ENCODE measurements around the gene CMTM1.

The CMTM1 gene

GRCh38 chr16:66521252-66521713 lies 45.0 kb upstream of the CMTM1 start:
- no peak for DNase-seq (ENCODE audit: extremely low read depth, low read depth)

GRCh38 chr16:66521951-66522771 lies 44.1 kb upstream of the CMTM1 start:
- no peak for TF ChIP-seq CTCF (IDR thresholded peaks at IDR 0.05; ENCODE audit: low read depth, low read length)
- no peak for DNase-seq (ENCODE audit: extremely low read depth, low read depth)

More at GRCh38 chr16:66521252-66521713, 45.0 kb upstream of the CMTM1 start:
- no peak for TF ChIP-seq CTCF (IDR thresholded peaks at IDR 0.05; ENCODE audit: low read depth, low read length)

GRCh38 chr16:66522816-66523590 lies 43.2 kb upstream of the CMTM1 start:
- no peak for TF ChIP-seq CTCF (IDR thresholded peaks at IDR 0.05; ENCODE audit: low read depth, low read length)
- DNase-seq (ENCODE audit: extremely low read depth, low read depth) = no peak

GRCh38 chr16:66523861-66524354 lies 42.3 kb upstream of the CMTM1 start:
- TF ChIP-seq CTCF (IDR thresholded peaks at IDR 0.05; ENCODE audit: low read depth, low read length) = no peak

GRCh38 chr16:66524601-66525164 lies 41.6 kb upstream of the CMTM1 start:
- no peak for TF ChIP-seq CTCF (IDR thresholded peaks at IDR 0.05; ENCODE audit: low read depth, low read length)
- DNase-seq (ENCODE audit: extremely low read depth, low read depth) = no peak

More at GRCh38 chr16:66523861-66524354, 42.3 kb upstream of the CMTM1 start:
- no peak for DNase-seq (ENCODE audit: extremely low read depth, low read depth)

GRCh38 chr16:66525396-66526180 lies 40.7 kb upstream of the CMTM1 start:
- no peak for TF ChIP-seq CTCF (IDR thresholded peaks at IDR 0.05; ENCODE audit: low read depth, low read length)
- no peak for DNase-seq (ENCODE audit: extremely low read depth, low read depth)
